COR-L47 (cell line): ENCODE results near the gene BANF2.
"Not testable (repeated sequence)": the region's sequence is repeated elsewhere in the genome, so short reads cannot be mapped to it uniquely, and the experiment has no call there.

Experiments
- DNase-seq: peaks from one replicate; lab custom pipeline; 2025; lab: John Stamatoyannopoulos, UW

Gene BANF2

GRCh38 chr20:17683218-17684076, 16.3 kb upstream of the BANF2 start:
- DNase-seq = no peak

GRCh38 chr20:17684077-17684888, 15.5 kb upstream of the BANF2 start:
- DNase-seq = no peak

- no peak for DNase-seq
These were observed 14.6 kb upstream of the BANF2 start for GRCh38 chr20:17685168-17685567.

GRCh38 chr20:17687800-17688199, 12.0 kb upstream of the BANF2 start:
- no peak for DNase-seq

- no peak for DNase-seq
These were observed 10.8 kb upstream of the BANF2 start for GRCh38 chr20:17688965-17689364.

GRCh38 chr20:17690144-17690543, 9.6 kb upstream of the BANF2 start:
- DNase-seq = no peak

GRCh38 chr20:17691758-17692157, 8.0 kb upstream of the BANF2 start:
- DNase-seq = no peak

GRCh38 chr20:17693444-17694001, 6.2 kb upstream of the BANF2 start:
- DNase-seq = no peak

GRCh38 chr20:17694767-17695166, 5.0 kb upstream of the BANF2 start:
- no peak for DNase-seq

GRCh38 chr20:17696287-17696686, 3.5 kb upstream of the BANF2 start:
- DNase-seq = no peak

GRCh38 chr20:17697171-17697570, 2.6 kb upstream of the BANF2 start:
- no peak for DNase-seq

GRCh38 chr20:17698384-17698783, 1.4 kb upstream of the BANF2 start:
- no peak for DNase-seq

- no peak for DNase-seq
These were observed 871 bp downstream of the BANF2 start for GRCh38 chr20:17700637-17701036.

GRCh38 chr20:17701826-17702225, 2.1 kb downstream of the BANF2 start:
- DNase-seq = no peak

- DNase-seq = no peak
These were observed 5.0 kb downstream of the BANF2 start for GRCh38 chr20:17704589-17705317.

GRCh38 chr20:17705916-17706315, 6.2 kb downstream of the BANF2 start:
- DNase-seq = no peak

GRCh38 chr20:17706632-17707031, 6.9 kb downstream of the BANF2 start:
- no peak for DNase-seq

- not testable (repeated sequence) for DNase-seq
These were observed 8.2 kb downstream of the BANF2 start for GRCh38 chr20:17707951-17708350.

GRCh38 chr20:17708675-17709360, 9.1 kb downstream of the BANF2 start:
- DNase-seq = no peak

GRCh38 chr20:17709361-17710293, 9.9 kb downstream of the BANF2 start:
- no peak for DNase-seq
